Activated B cell treated with CpG ODN at 0.5 μM for 24 hours (primary cell): ENCODE data around the gene YTHDC2. TPM values are rescaled to one million over a fixed set of nuclear protein-coding genes. Genes with fewer than 3 reads are reported as not detected.

Experiments
- ATAC-seq: fragments of 200-7000 bp; cut with Tn5 transposase; one replicate; pipeline ENCODE4 v1.10.0; 2021; ENCODE audit warnings: low read depth, mild to moderate bottlenecking, moderate library complexity
- CTCF ChIA-PET: fragments of 350-600 bp; sonication (Branson Sonifier 250); formaldehyde crosslinking; loops from one replicate; lab custom pipeline; 2021; ENCODE audit warnings: antibody characterized with exemption; lab: Charles Lee
- POLR2A ChIA-PET: fragments of 350-600 bp; sonication (Branson Sonifier 250); formaldehyde crosslinking; loops from one replicate; lab custom pipeline; 2021; ENCODE audit warnings: antibody characterized with exemption; lab: Charles Lee
- DNase-seq: peaks from one replicate; pipeline ENCODE4 v3.0.0; 2022
- H3K27ac Mint-ChIP-seq: one replicate; pipeline ENCODE4 v1.8.0; 2020; ENCODE audit warnings: mixed read lengths
- H3K27me3 Mint-ChIP-seq: one replicate; pipeline ENCODE4 v1.8.0; 2021; ENCODE audit warnings: mixed read lengths
- H3K36me3 Mint-ChIP-seq: one replicate; pipeline ENCODE4 v1.8.0; 2021; ENCODE audit warnings: low read depth, mixed read lengths
- H3K4me1 Mint-ChIP-seq: one replicate; pipeline ENCODE4 v1.8.0; 2021; ENCODE audit warnings: mixed read lengths
- H3K4me3 Mint-ChIP-seq: one replicate; pipeline ENCODE4 v1.8.0; 2020; ENCODE audit warnings: mild to moderate bottlenecking, mixed read lengths
- H3K9me3 Mint-ChIP-seq: one replicate; pipeline ENCODE4 v1.8.0; 2020; ENCODE audit warnings: mixed read lengths
- CTCF ChIP-seq: fragments of 200-600 bp; IDR thresholded peaks from one replicate; pipeline ENCODE4 v1.8.0; 2022; ENCODE audit warnings: antibody characterized with exemption, mild to moderate bottlenecking
- intact Hi-C: fragments of 100-400 bp; cut with micrococcal nuclease; formaldehyde crosslinking; loops from one replicate; pipeline ENCODE4 v1.15.1; 2024
- total RNA-seq: library from RNA; stranded (reverse); gene quantifications from 2 replicates; pipeline ENCODE4 v1.2.3, GENCODE V29; 2022

Gene YTHDC2
- total RNA-seq, 1 donor from 2014 or later: 41.7 TPM

- Mint-ChIP-seq H3K27ac (no peak overlapping the region), H3K9me3 (no peaks in the 10 kb centered on the region), H3K4me3 (no peak overlapping the region), H3K36me3 (no peaks in the 10 kb centered on the region), H3K4me1 (no peaks in the 10 kb centered on the region), H3K27me3 (peaks cover 52% of the 10 kb centered on the region)
- no peak for DNase-seq
- intact Hi-C loops: no loop called here
- CTCF ChIA-PET: interaction anchor here (1.0 kb wide), 1 partner anchor 18 kb away, joined by 3 read pairs; no protein-coding TSS in a partner anchor
- POLR2A ChIA-PET: no interaction called here
- ATAC-seq: no peak
- no peak for TF ChIP-seq CTCF
These were observed 5.9 kb upstream of the YTHDC2 start for GRCh38 chr5:113507601-113508000.

- ATAC-seq (no peak), DNase-seq (no peak)
- ChIA-PET CTCF (no interaction called here), POLR2A (no interaction called here)
- no peak for TF ChIP-seq CTCF
- intact Hi-C loops: loop anchor here (2.0 kb wide), 1 partner anchor 16 kb away; no protein-coding TSS in a partner anchor
- Mint-ChIP-seq H3K27ac (no peak overlapping the region), H3K27me3 (peaks cover 42% of the 10 kb centered on the region), H3K36me3 (peaks cover 1% of the 10 kb centered on the region), H3K4me1 (peaks cover 7% of the 10 kb centered on the region), H3K4me3 (no peak overlapping the region), H3K9me3 (no peaks in the 10 kb centered on the region)
These were observed 4.7 kb upstream of the YTHDC2 start for GRCh38 chr5:113508756-113509155.

DNA sequence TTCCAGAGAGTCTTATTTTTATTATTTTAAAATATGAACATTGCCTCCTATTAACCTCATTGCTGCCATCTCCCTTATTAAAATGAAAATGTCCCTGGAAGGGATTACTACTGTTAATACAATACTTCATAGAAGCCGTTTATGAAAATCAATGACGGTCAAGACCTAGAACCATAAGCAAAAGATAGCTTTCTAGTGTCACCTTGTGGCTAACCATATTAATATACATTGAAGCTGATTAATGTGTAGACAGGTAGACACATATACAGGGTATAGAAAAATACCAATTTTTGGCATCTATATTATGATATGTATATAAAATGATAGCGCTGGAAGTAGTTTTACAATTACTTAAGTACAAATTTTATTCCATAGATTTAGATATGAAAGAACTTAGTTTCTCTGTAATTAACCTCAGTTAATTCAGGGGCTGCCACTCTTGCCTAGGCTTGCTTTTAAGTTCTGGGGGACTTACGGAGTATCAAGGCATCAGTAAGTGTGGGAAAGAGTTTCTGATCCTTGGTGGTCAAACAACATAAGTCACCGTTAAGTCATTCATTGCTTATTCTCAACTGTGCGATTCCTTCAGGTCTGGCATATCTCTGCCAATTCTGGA lies 2.5 kb upstream of the YTHDC2 start:
- Mint-ChIP-seq H3K27me3 (peaks cover 27% of the 10 kb centered on the region), H3K9me3 (no peaks in the 10 kb centered on the region), H3K4me1 (peaks cover 23% of the 10 kb centered on the region), H3K27ac (no peak overlapping the region), H3K4me3 (no peak overlapping the region), H3K36me3 (peaks cover 12% of the 10 kb centered on the region)
- ATAC-seq: no peak
- TF ChIP-seq CTCF: no peak
- ChIA-PET CTCF (interaction anchor here (0.6 to 3.4 kb wide), 5 partner anchors 125 to 960 kb away, joined by 3 to 23 read pairs (median 4); no protein-coding TSS in a partner anchor), POLR2A (no interaction called here)
- no peak for DNase-seq
- intact Hi-C loops: loop anchor here (5.0 to 10.0 kb wide), 3 partner anchors 986 to 1999 kb away; partner anchors contain the start of gene STARD4

DNA sequence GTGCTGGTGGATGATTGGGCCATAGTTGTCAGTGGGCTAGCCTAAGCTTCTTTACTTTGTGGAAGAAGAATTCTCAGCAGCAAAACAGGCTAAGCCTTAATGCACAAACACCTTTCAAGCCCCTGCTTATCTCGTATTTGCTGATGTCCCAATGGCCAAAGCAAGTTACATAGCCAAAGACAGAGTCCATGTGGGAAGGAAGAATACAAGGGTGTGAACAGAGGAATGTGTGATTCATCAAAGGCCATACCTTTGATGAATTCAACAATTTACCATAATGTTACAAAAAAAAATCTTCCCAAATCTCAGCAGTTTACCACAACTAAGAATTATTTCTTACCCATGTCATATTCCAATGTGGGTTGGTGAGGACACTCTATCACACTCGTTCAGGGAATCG lies 1.2 kb upstream of the YTHDC2 start:
- DNase-seq: no peak
- intact Hi-C loops: loop anchor here (2.0 to 10.0 kb wide), 4 partner anchors 652 to 2000 kb away; partner anchors contain the start of genes SRP19 and STARD4
- CTCF ChIA-PET: interaction anchor here (1.2 to 3.4 kb wide), 2 partner anchors 133 to 516 kb away, joined by 4 to 23 read pairs; no protein-coding TSS in a partner anchor
- no peak for ATAC-seq
- no peak overlapping the region for H3K27ac Mint-ChIP-seq
- POLR2A ChIA-PET: no interaction called here
- peaks cover 28% of the 10 kb centered on the region for H3K4me1 Mint-ChIP-seq
- H3K27me3 Mint-ChIP-seq: peaks cover 22% of the 10 kb centered on the region
- H3K36me3 Mint-ChIP-seq: peaks cover 18% of the 10 kb centered on the region
- no peaks in the 10 kb centered on the region for H3K9me3 Mint-ChIP-seq
- no peak overlapping the region for H3K4me3 Mint-ChIP-seq
- TF ChIP-seq CTCF: no peak

GRCh38 chr5:113514289-113514635 lies 768 bp downstream of the YTHDC2 start:
- Mint-ChIP-seq H3K27ac (peak overlapping the region; percentile 87), H3K9me3 (no peaks in the 10 kb centered on the region), H3K4me1 (peaks cover 28% of the 10 kb centered on the region), H3K4me3 (peak overlapping the region; percentile 92), H3K27me3 (peaks cover 10% of the 10 kb centered on the region), H3K36me3 (peaks cover 28% of the 10 kb centered on the region)
- intact Hi-C loops: loop anchor here (2.0 to 10.0 kb wide), 4 partner anchors 591 to 2002 kb away; partner anchors contain the start of genes REEP5 and STARD4
- ChIA-PET CTCF (interaction anchor here (1.1 to 1.4 kb wide), 3 partner anchors 10 to 535 kb away, joined by 3 to 6 read pairs (median 4); no protein-coding TSS in a partner anchor), POLR2A (interaction anchor here (1.2 to 1.8 kb wide), 3 partner anchors 9 to 538 kb away, joined by 7 to 15 read pairs (median 9); partner anchors contain the start of gene DCP2)
- no peak for ATAC-seq
- no peak for TF ChIP-seq CTCF
- no peak for DNase-seq
